Retinal pigment epithelial cell (primary cell): ENCODE results near the gene GNLY.
"Not testable (repeated sequence)": the region's sequence is repeated elsewhere in the genome, so short reads cannot be mapped to it uniquely, and the experiment has no call there.

Experiments used
- DNase-seq: peaks from one replicate; pipeline ENCODE4 v3.0.0-alpha.2; 2010; ENCODE audit warnings: low read depth
- H3K4me3 ChIP-seq: 2 replicates; pipeline ENCODE4 v1.5.1; 2011; ENCODE audit warnings: mild to moderate bottlenecking, low read length, control low read depth, moderate library complexity
- CTCF ChIP-seq: conservative IDR thresholded peaks from 2 replicates; pipeline ENCODE4 v1.5.1; 2011; ENCODE audit warnings: low read depth, low read length, control low read depth, inconsistent platforms

Gene GNLY

DNA sequence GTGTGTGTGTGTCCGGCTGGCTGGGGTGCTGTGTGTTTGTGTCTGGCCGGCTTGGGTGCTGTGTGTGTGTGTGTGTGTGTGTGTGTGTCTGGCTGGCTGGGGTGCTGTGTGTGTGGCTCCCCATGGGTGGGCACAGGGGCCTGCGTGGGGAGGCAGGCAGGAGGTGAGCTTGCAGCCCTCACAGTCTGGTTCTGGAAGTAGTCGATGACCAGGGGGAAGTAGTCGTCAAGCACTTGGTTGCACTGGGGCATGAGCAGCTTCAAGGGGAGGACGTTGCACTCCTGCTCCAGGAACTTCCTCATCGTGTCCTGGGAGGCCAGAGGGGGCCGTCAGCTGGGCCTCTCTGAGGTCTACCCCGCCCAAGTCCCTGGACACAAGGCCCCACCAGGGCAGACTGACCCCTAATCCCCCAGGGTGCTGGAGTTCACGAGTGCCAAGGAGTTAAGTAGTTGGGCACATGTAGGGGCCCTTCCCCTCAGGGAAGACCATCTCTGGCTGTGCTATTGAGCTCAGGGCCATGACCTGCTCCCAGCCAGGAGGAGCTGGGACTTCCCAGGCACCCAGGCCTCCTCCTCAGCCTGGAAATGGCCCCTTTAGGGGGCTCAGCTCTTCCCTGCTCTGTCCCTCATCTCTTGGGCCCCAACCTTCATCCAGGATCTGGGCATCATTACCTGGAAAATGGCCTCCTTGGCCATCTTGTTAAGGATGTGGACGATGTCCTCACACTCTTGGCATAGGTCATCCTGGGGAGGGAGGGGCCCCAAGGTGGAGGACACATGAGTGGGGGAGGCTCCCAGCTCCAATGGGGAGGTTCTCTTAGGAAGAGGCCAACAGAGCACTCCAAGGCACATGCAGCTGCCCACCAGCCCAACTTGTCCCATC lies 27.5 kb upstream of the GNLY start:
- TF ChIP-seq CTCF, result no peak
- DNase-seq, result no peak
- H3K4me3 ChIP-seq, result no peak overlapping the region

GRCh38 chr2:85667561-85668008 lies 26.6 kb upstream of the GNLY start:
- no peak for TF ChIP-seq CTCF
- DNase-seq, result no peak
- H3K4me3 ChIP-seq, result no peak overlapping the region

- H3K4me3 ChIP-seq, result no peak within 1 kb of the TSS
- DNase-seq, result no peak
- TF ChIP-seq CTCF, result no peak
Measured at GRCh38 chr2:85668009-85668856, 25.9 kb upstream of the GNLY start, which contains the start of gene SFTPB. TSS of gene SFTPB (minus strand) at chr2:85668199. CDS start at chr2:85668183, 16 bp downstream.

DNA sequence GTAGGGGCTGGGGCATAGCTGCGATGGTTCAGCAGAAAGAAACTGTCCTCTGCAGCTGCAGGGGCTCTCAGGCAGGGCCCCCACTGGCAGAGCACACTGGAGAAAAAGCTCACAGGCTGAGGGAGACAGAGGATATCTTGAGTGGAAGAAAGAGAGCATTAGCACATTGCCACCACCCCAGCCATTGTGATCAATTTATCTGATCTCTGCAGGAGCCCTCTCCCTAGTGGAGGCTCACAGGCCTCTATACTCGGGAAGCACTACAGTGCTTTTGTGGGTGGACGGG lies 25.4 kb upstream of the GNLY start:
- no peak for TF ChIP-seq CTCF
- no peak overlapping the region for H3K4me3 ChIP-seq
- no peak for DNase-seq

- TF ChIP-seq CTCF, result no peak
- DNase-seq, result no peak
- H3K4me3 ChIP-seq, result no peak overlapping the region
Measured at GRCh38 chr2:85669549-85669948, 24.6 kb upstream of the GNLY start.

DNA sequence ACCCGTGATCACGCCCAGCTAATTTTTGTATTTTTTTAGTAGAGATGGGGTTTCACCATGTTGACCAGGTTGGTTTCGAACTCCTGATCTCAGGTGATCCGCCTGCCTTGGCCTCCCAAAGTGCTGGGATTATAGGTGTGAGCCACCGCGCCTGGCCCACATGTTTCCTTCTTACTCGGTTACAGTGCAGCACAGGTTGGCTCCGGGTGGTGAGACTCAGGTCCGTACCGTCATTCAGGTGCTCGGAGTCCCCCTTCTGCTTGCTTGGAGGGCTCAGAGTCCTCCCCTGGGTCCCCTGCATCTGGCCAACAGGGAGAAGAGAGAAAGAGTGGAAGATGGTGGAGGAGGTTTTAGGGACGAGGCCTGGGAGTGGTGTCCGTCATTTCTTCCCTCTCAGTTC lies 23.7 kb upstream of the GNLY start:
- H3K4me3 ChIP-seq, DNase-seq: not testable (repeated sequence)

GRCh38 chr2:85672456-85672855 lies 21.7 kb upstream of the GNLY start:
- no peak overlapping the region for H3K4me3 ChIP-seq
- DNase-seq, result no peak
- no peak for TF ChIP-seq CTCF
